ENCODE results near the gene ALDOA.
A peak's percentile ranks its signal among the peaks of the same experiment; 100 is the strongest.

The ALDOA gene

GRCh38 chr16:30077656-30078055, 12.1 kb downstream of the ALDOA start:
- Histone ChIP-seq H3K23ac (ENCODE audit: low read length) (no peak overlapping the region), H3K9me3 (ENCODE audit: insufficient read depth, low read depth, low read length) (no peaks in the 10 kb centered on the region), H3K79me2 (ENCODE audit: control insufficient read depth, insufficient read depth, low read length, poor library complexity) (peaks cover 12% of the 10 kb centered on the region), H3K9ac (ENCODE audit: low read length) (no peak overlapping the region), H2BK120ac (ENCODE audit: insufficient read depth, low read length, poor library complexity) (no peak overlapping the region), H4K12ac (ENCODE audit: low read depth, low read length) (no peak overlapping the region), H3K4ac (ENCODE audit: low read depth, low read length) (peak overlapping the region; percentile 89), H3K4me1 (ENCODE audit: control insufficient read depth in 1 of 2, insufficient read depth in 2 of 2, low read length in 2 of 2) (peaks cover 4 to 10% of the 10 kb centered on the region in 2 experiments), H3K27ac (ENCODE audit: low read depth, low read length) (no peak overlapping the region), H3K4me2 (ENCODE audit: low read length) (no peak overlapping the region), H3K18ac (ENCODE audit: low read length) (no peak overlapping the region), H2AFZ (ENCODE audit: insufficient read depth, low read length, poor library complexity) (no peak overlapping the region), H2BK5ac (ENCODE audit: low read depth, low read length, poor library complexity) (no peak overlapping the region), H3K14ac (ENCODE audit: low read length) (no peak overlapping the region), H3K27me3 (ENCODE audit: insufficient read depth, low read length) (no peaks in the 10 kb centered on the region), H2BK12ac (ENCODE audit: low read length) (no peak overlapping the region), H4K91ac (ENCODE audit: low read depth, low read length) (no peak overlapping the region), H3K36me3 (ENCODE audit: control insufficient read depth in 1 of 2, insufficient read depth in 2 of 2, low read length in 2 of 2) (peaks cover 41 to 42% of the 10 kb centered on the region in 2 experiments), H4K8ac (ENCODE audit: low read depth, low read length) (no peak overlapping the region), H3K4me3 (ENCODE audit: low read depth, low read length) (no peak overlapping the region), H3K79me1 (ENCODE audit: low read length) (peaks cover 5% of the 10 kb centered on the region), H2AK5ac (ENCODE audit: low read length) (no peak overlapping the region)
- no peak for DNase-seq
- no CpG with 5 or more reads among the region's 6 CpGs for WGBS (ENCODE audit: extremely low coverage, insufficient coverage, insufficient read length)

GRCh38 chr16:30078744-30079143, 13.2 kb downstream of the ALDOA start:
- Histone ChIP-seq H4K91ac (ENCODE audit: low read depth, low read length) (no peak overlapping the region), H3K79me2 (ENCODE audit: control insufficient read depth, insufficient read depth, low read length, poor library complexity) (peaks cover 12% of the 10 kb centered on the region), H3K4me2 (ENCODE audit: low read length) (no peak overlapping the region), H3K79me1 (ENCODE audit: low read length) (peaks cover 5% of the 10 kb centered on the region), H3K14ac (ENCODE audit: low read length) (no peak overlapping the region), H3K36me3 (ENCODE audit: control insufficient read depth in 1 of 2, insufficient read depth in 2 of 2, low read length in 2 of 2) (peaks cover 50 to 53% of the 10 kb centered on the region in 2 experiments), H2AK5ac (ENCODE audit: low read length) (no peak overlapping the region), H4K8ac (ENCODE audit: low read depth, low read length) (no peak overlapping the region), H2BK12ac (ENCODE audit: low read length) (no peak overlapping the region), H3K4me1 (ENCODE audit: control insufficient read depth in 1 of 2, insufficient read depth in 2 of 2, low read length in 2 of 2) (peaks cover 4 to 10% of the 10 kb centered on the region in 2 experiments), H3K4me3 (ENCODE audit: low read depth, low read length) (no peak overlapping the region), H3K27me3 (ENCODE audit: insufficient read depth, low read length) (no peaks in the 10 kb centered on the region), H2AFZ (ENCODE audit: insufficient read depth, low read length, poor library complexity) (no peak overlapping the region), H2BK120ac (ENCODE audit: insufficient read depth, low read length, poor library complexity) (no peak overlapping the region), H3K9me3 (ENCODE audit: insufficient read depth, low read depth, low read length) (peaks cover 4% of the 10 kb centered on the region), H3K18ac (ENCODE audit: low read length) (no peak overlapping the region), H3K27ac (ENCODE audit: low read depth, low read length) (no peak overlapping the region), H3K4ac (ENCODE audit: low read depth, low read length) (peak overlapping the region; percentile 13), H4K12ac (ENCODE audit: low read depth, low read length) (no peak overlapping the region), H3K9ac (ENCODE audit: low read length) (no peak overlapping the region), H2BK5ac (ENCODE audit: low read depth, low read length, poor library complexity) (no peak overlapping the region), H3K23ac (ENCODE audit: low read length) (no peak overlapping the region)
- DNase-seq = no peak
- no CpG with 5 or more reads among the region's 7 CpGs for WGBS (ENCODE audit: extremely low coverage, insufficient coverage, insufficient read length)

- no peak overlapping the region for H3K27ac ChIP-seq (ENCODE audit: low read depth, low read length)
- H3K36me3 ChIP-seq (ENCODE audit: control insufficient read depth in 1 of 2, insufficient read depth in 2 of 2, low read length in 2 of 2) = peaks cover 57 to 60% of the 10 kb centered on the region in 2 experiments
- no peaks in the 10 kb centered on the region for H3K27me3 ChIP-seq (ENCODE audit: insufficient read depth, low read length)
- DNase-seq = no peak
- no peak overlapping the region for H4K8ac ChIP-seq (ENCODE audit: low read depth, low read length)
- H2BK120ac ChIP-seq (ENCODE audit: insufficient read depth, low read length, poor library complexity) = no peak overlapping the region
- H2BK12ac ChIP-seq (ENCODE audit: low read length) = no peak overlapping the region
- no peak overlapping the region for H3K23ac ChIP-seq (ENCODE audit: low read length)
- peaks cover 4% of the 10 kb centered on the region for H3K9me3 ChIP-seq (ENCODE audit: insufficient read depth, low read depth, low read length)
- no peak overlapping the region for H2AFZ ChIP-seq (ENCODE audit: insufficient read depth, low read length, poor library complexity)
- peaks cover 4 to 10% of the 10 kb centered on the region in 2 experiments for H3K4me1 ChIP-seq (ENCODE audit: control insufficient read depth in 1 of 2, insufficient read depth in 2 of 2, low read length in 2 of 2)
- H3K9ac ChIP-seq (ENCODE audit: low read length) = no peak overlapping the region
- H4K12ac ChIP-seq (ENCODE audit: low read depth, low read length) = no peak overlapping the region
- H4K91ac ChIP-seq (ENCODE audit: low read depth, low read length) = no peak overlapping the region
- H2AK5ac ChIP-seq (ENCODE audit: low read length) = no peak overlapping the region
- no peak overlapping the region for H3K4me3 ChIP-seq (ENCODE audit: low read depth, low read length)
- H2BK5ac ChIP-seq (ENCODE audit: low read depth, low read length, poor library complexity) = no peak overlapping the region
- no peak overlapping the region for H3K4ac ChIP-seq (ENCODE audit: low read depth, low read length)
- H3K18ac ChIP-seq (ENCODE audit: low read length) = no peak overlapping the region
- WGBS (ENCODE audit: extremely low coverage, insufficient coverage, insufficient read length) = no CpG with 5 or more reads among the region's 7 CpGs
- no peak overlapping the region for H3K4me2 ChIP-seq (ENCODE audit: low read length)
- H3K79me2 ChIP-seq (ENCODE audit: control insufficient read depth, insufficient read depth, low read length, poor library complexity) = peaks cover 12% of the 10 kb centered on the region
- no peak overlapping the region for H3K14ac ChIP-seq (ENCODE audit: low read length)
- peaks cover 5% of the 10 kb centered on the region for H3K79me1 ChIP-seq (ENCODE audit: low read length)
Observed at GRCh38 chr16:30079480-30079879, 13.9 kb downstream of the ALDOA start.

GRCh38 chr16:30082545-30083090, 17.1 kb downstream of the ALDOA start:
- H2BK12ac ChIP-seq (ENCODE audit: low read length) = no peak overlapping the region
- no peak overlapping the region for H3K9ac ChIP-seq (ENCODE audit: low read length)
- no peaks in the 10 kb centered on the region for H3K79me1 ChIP-seq (ENCODE audit: low read length)
- H3K27me3 ChIP-seq (ENCODE audit: insufficient read depth, low read length) = no peaks in the 10 kb centered on the region
- H3K23ac ChIP-seq (ENCODE audit: low read length) = no peak overlapping the region
- H3K27ac ChIP-seq (ENCODE audit: low read depth, low read length) = no peak overlapping the region
- H3K4me3 ChIP-seq (ENCODE audit: low read depth, low read length) = no peak overlapping the region
- H2AK5ac ChIP-seq (ENCODE audit: low read length) = no peak overlapping the region
- no peak overlapping the region for H2AFZ ChIP-seq (ENCODE audit: insufficient read depth, low read length, poor library complexity)
- no peak overlapping the region for H3K18ac ChIP-seq (ENCODE audit: low read length)
- H2BK120ac ChIP-seq (ENCODE audit: insufficient read depth, low read length, poor library complexity) = no peak overlapping the region
- peaks cover 74% of the 10 kb centered on the region in 2 experiments for H3K36me3 ChIP-seq (ENCODE audit: control insufficient read depth in 1 of 2, insufficient read depth in 2 of 2, low read length in 2 of 2)
- H3K4ac ChIP-seq (ENCODE audit: low read depth, low read length) = no peak overlapping the region
- no peak overlapping the region for H4K8ac ChIP-seq (ENCODE audit: low read depth, low read length)
- H4K91ac ChIP-seq (ENCODE audit: low read depth, low read length) = no peak overlapping the region
- no peaks in the 10 kb centered on the region for H3K4me1 ChIP-seq (ENCODE audit: control insufficient read depth in 1 of 2, insufficient read depth in 2 of 2, low read length in 2 of 2)
- no peak overlapping the region for H2BK5ac ChIP-seq (ENCODE audit: low read depth, low read length, poor library complexity)
- no peak overlapping the region for H3K14ac ChIP-seq (ENCODE audit: low read length)
- H3K9me3 ChIP-seq (ENCODE audit: insufficient read depth, low read depth, low read length) = peaks cover 9% of the 10 kb centered on the region
- no peak for DNase-seq
- no CpG with 5 or more reads among the region's 20 CpGs for WGBS (ENCODE audit: extremely low coverage, insufficient coverage, insufficient read length)
- H3K4me2 ChIP-seq (ENCODE audit: low read length) = no peak overlapping the region
- H3K79me2 ChIP-seq (ENCODE audit: control insufficient read depth, insufficient read depth, low read length, poor library complexity) = no peaks in the 10 kb centered on the region
- no peak overlapping the region for H4K12ac ChIP-seq (ENCODE audit: low read depth, low read length)

All from trophoblast cell (in vitro differentiated cells and primary cell).